ENCODE measurements around the gene BLMH. TPM values are rescaled to one million over a fixed set of nuclear protein-coding genes. Genes with fewer than 3 reads are reported as not detected.

BLMH gene
- total and polyA plus RNA-seq, 2 experiments from 2014 or later, result 39.7 to 47.3 TPM

- no peak overlapping the region for H3K27ac ChIP-seq
- DNase-seq (ENCODE audit: low read depth in 1 of 2, low spot score in 1 of 2), result no peak
- H3K9me3 ChIP-seq (ENCODE audit: low read depth), result no peaks in the 10 kb centered on the region
- no peak for TF ChIP-seq CTCF (IDR thresholded peaks at IDR 0.05; ENCODE audit: low read depth, low read length)
- no peak overlapping the region for H3K4me3 ChIP-seq
- H3K4me1 ChIP-seq (ENCODE audit: low read depth), result peaks cover 8% of the 10 kb centered on the region
- H3K27me3 ChIP-seq, result peaks cover 11% of the 10 kb centered on the region
- no peaks in the 10 kb centered on the region for H3K36me3 ChIP-seq
Measured at GRCh38 chr17:30224419-30224960, 67.3 kb downstream of the BLMH start.

GRCh38 chr17:30222721-30223175, 69.0 kb downstream of the BLMH start:
- TF ChIP-seq CTCF (IDR thresholded peaks at IDR 0.05; ENCODE audit: low read depth, low read length), result no peak
- no peaks in the 10 kb centered on the region for H3K9me3 ChIP-seq (ENCODE audit: low read depth)
- no peaks in the 10 kb centered on the region for H3K36me3 ChIP-seq
- no peak overlapping the region for H3K4me3 ChIP-seq
- H3K27ac ChIP-seq, result no peak overlapping the region
- no peak for DNase-seq (ENCODE audit: low read depth in 1 of 2, low spot score in 1 of 2)
- H3K27me3 ChIP-seq, result no peaks in the 10 kb centered on the region
- H3K4me1 ChIP-seq (ENCODE audit: low read depth), result peaks cover 8% of the 10 kb centered on the region

- Histone ChIP-seq H3K27me3 (no peaks in the 10 kb centered on the region), H3K27ac (no peak overlapping the region), H3K36me3 (no peaks in the 10 kb centered on the region), H3K4me3 (no peak overlapping the region), H3K4me1 (ENCODE audit: low read depth) (peaks cover 8% of the 10 kb centered on the region), H3K9me3 (ENCODE audit: low read depth) (no peaks in the 10 kb centered on the region)
- no peak for DNase-seq (ENCODE audit: low read depth in 1 of 2, low spot score in 1 of 2)
- TF ChIP-seq CTCF (IDR thresholded peaks at IDR 0.05; ENCODE audit: low read depth, low read length), result no peak
Measured at GRCh38 chr17:30222251-30222650, 69.5 kb downstream of the BLMH start.

- no peak for DNase-seq (ENCODE audit: low read depth in 1 of 2, low spot score in 1 of 2)
- no peaks in the 10 kb centered on the region for H3K36me3 ChIP-seq
- no peaks in the 10 kb centered on the region for H3K27me3 ChIP-seq
- H3K27ac ChIP-seq, result no peak overlapping the region
- no peak for TF ChIP-seq CTCF (IDR thresholded peaks at IDR 0.05; ENCODE audit: low read depth, low read length)
- H3K4me1 ChIP-seq (ENCODE audit: low read depth), result peaks cover 8% of the 10 kb centered on the region
- no peak overlapping the region for H3K4me3 ChIP-seq
- H3K9me3 ChIP-seq (ENCODE audit: low read depth), result no peaks in the 10 kb centered on the region
Measured at GRCh38 chr17:30221346-30221745, 70.4 kb downstream of the BLMH start.

GRCh38 chr17:30220414-30220813, 71.3 kb downstream of the BLMH start:
- Histone ChIP-seq H3K36me3 (no peaks in the 10 kb centered on the region), H3K9me3 (ENCODE audit: low read depth) (no peaks in the 10 kb centered on the region), H3K27ac (no peak overlapping the region), H3K4me3 (no peak overlapping the region), H3K27me3 (no peaks in the 10 kb centered on the region), H3K4me1 (ENCODE audit: low read depth) (peaks cover 8% of the 10 kb centered on the region)
- DNase-seq (ENCODE audit: low read depth in 1 of 2, low spot score in 1 of 2), result no peak
- TF ChIP-seq CTCF (IDR thresholded peaks at IDR 0.05; ENCODE audit: low read depth, low read length), result no peak
